ENCODE data around the gene HLA-DMB. TPM values are rescaled to one million over a fixed set of nuclear protein-coding genes. Genes with fewer than 3 reads are reported as not detected.

HLA-DMB gene
- total RNA-seq, 2 experiments from 2014 or later = 14.4 to 14.7 TPM

DNA sequence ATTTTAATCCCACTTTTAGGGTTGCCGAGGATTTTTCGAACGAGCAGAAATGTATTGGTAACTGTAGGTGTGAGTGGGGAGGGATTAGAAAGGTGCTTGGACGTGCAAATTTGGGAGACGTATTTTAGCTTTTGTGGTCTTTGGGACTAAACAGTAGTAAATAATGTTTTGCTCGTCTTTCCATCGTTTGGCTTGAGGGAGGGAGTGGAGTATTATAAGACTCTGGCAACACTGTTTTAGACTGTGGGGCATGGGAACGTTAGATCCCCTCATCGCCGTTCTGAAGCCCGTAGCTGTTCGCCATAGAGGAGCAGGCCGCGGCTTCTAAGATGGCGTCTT lies 30.4 kb upstream of the HLA-DMB start:
- H3K27me3 Mint-ChIP-seq (ENCODE audit: low read depth) = no peaks in the 10 kb centered on the region
- DNase-seq (no peak), ATAC-seq (no peak)
- CTCF ChIA-PET = interaction anchor here (0.9 to 15.9 kb wide), 17 partner anchors 9 to 132 kb away, joined by 4 to 442 read pairs (median 13); partner anchors contain the start of genes HLA-DMA, HLA-DMB, PSMB8 and PSMB9
- POLR2A ChIA-PET = interaction anchor here (0.6 to 10.6 kb wide), 40 partner anchors 9 to 1430 kb away, joined by 3 to 381 read pairs (median 7); partner anchors contain the start of genes B3GALT4, DDX39B, GPANK1 and HLA-DMA
- peak overlapping the region; percentile 96 for H3K4me3 Mint-ChIP-seq
- peaks cover 71% of the 10 kb centered on the region for H3K36me3 Mint-ChIP-seq (ENCODE audit: low read depth)
- no peaks in the 10 kb centered on the region for H3K9me3 Mint-ChIP-seq (ENCODE audit: insufficient read depth)
- H3K27ac Mint-ChIP-seq = peak overlapping the region; percentile 98
- H3K4me1 Mint-ChIP-seq (ENCODE audit: low read depth) = peaks cover 23% of the 10 kb centered on the region

DNA sequence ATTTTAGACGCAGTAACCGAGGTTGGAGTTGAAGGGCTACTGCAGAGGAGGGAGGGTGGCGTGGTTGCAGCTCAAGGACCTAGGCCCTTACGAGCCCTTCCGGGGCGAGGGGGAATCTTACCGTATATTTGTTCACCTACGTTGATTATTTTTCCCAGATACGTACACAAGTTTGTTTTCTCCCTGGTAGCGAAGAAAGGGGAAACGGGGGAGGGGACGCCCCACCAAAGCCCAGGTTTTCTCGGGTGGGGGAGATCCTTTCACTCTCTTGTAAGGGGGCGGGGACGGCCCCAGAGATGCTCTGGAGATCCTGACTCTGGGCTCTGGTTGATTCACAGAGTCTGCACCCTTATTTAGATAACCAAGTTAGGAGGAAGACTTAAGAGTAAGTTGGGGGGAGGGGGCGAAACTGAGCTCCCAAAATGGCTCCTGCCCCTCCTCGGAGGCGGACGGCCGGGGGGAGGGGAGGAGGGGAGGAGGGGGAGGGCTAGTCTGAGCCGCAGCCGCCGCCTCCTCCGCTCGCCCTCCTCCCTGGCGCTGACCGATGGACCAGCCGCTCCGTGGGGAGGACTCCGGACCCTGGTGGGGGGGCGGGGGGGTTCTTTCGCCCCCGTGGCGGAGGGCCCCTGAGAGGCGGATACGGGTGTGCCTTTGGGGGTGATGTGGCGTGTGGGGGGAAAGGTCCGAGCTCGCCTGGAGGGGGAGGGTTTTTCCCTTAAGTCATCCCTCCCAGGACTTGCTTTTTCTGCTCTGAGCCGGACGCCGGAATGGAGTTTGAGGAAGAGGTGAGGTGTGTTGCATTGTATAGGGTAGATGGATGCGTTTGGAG lies 29.8 kb upstream of the HLA-DMB start:
- no peaks in the 10 kb centered on the region for H3K9me3 Mint-ChIP-seq (ENCODE audit: insufficient read depth)
- ChIA-PET CTCF (interaction anchor here (1.1 to 15.9 kb wide), 15 partner anchors 10 to 132 kb away, joined by 4 to 442 read pairs (median 17); partner anchors contain the start of genes HLA-DMA, HLA-DMB, PSMB8 and PSMB9), POLR2A (interaction anchor here (0.6 to 10.6 kb wide), 24 partner anchors 13 to 1388 kb away, joined by 3 to 381 read pairs (median 11); partner anchors contain the start of genes B3GALT4, HLA-DMA, HLA-DMB and LTB)
- H3K27ac Mint-ChIP-seq = peak overlapping the region; percentile 98
- peak; percentile 2 for ATAC-seq
- peak overlapping the region; percentile 96 for H3K4me3 Mint-ChIP-seq
- peaks cover 23% of the 10 kb centered on the region for H3K4me1 Mint-ChIP-seq (ENCODE audit: low read depth)
- H3K36me3 Mint-ChIP-seq (ENCODE audit: low read depth) = peaks cover 65% of the 10 kb centered on the region
- peak; percentile 87 for DNase-seq
- no peaks in the 10 kb centered on the region for H3K27me3 Mint-ChIP-seq (ENCODE audit: low read depth)

DNA sequence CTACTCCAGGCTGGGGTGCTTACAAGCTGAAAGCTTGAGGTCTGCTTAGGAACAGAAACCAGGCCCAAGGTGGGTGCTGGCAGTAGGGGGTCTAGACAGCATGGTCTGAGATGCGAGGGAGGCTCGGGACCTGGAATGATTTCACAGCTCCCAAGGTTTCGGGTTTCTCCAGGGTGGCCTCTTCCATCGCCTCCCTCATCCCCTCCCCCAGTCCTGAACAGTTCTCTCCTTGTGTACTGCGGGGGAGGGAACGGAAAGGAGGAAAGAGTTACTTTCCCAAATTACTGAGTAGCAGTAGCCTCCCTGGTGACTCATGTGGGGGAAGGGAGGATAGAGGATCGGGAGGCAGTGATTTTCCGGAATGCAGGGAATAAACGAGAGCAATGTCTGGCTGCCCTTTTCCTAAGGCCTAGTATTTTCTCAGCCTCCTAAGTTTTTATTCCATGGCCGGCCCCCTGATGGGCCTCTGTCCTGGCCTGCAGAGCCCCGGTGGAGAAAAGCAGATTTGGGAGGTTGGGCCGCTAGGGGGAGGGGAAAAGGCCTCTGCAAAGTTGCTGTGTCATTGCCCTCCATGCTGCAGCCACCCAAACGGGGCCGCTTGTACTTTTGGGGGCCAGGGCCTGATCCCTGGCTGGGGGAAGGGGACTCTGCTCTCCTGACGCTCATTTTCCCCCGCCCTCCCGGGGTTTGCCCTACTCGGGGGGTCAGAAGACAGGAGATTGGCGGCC lies 29.0 kb upstream of the HLA-DMB start:
- peak overlapping the region; percentile 96 for H3K4me3 Mint-ChIP-seq
- no peak for ATAC-seq
- peaks cover 57% of the 10 kb centered on the region for H3K36me3 Mint-ChIP-seq (ENCODE audit: low read depth)
- H3K27ac Mint-ChIP-seq = peak overlapping the region; percentile 98
- ChIA-PET CTCF (interaction anchor here (0.7 to 15.9 kb wide), 8 partner anchors 15 to 131 kb away, joined by 3 to 442 read pairs (median 49); partner anchors contain the start of genes HLA-DMA, HLA-DMB and TAP2), POLR2A (interaction anchor here (0.6 to 10.6 kb wide), 11 partner anchors 14 to 128 kb away, joined by 3 to 381 read pairs (median 118); partner anchors contain the start of genes HLA-DMA, HLA-DMB, PSMB8 and PSMB9)
- H3K27me3 Mint-ChIP-seq (ENCODE audit: low read depth) = no peaks in the 10 kb centered on the region
- DNase-seq = peak; percentile 84
- H3K4me1 Mint-ChIP-seq (ENCODE audit: low read depth) = peaks cover 22% of the 10 kb centered on the region
- no peaks in the 10 kb centered on the region for H3K9me3 Mint-ChIP-seq (ENCODE audit: insufficient read depth)

DNA sequence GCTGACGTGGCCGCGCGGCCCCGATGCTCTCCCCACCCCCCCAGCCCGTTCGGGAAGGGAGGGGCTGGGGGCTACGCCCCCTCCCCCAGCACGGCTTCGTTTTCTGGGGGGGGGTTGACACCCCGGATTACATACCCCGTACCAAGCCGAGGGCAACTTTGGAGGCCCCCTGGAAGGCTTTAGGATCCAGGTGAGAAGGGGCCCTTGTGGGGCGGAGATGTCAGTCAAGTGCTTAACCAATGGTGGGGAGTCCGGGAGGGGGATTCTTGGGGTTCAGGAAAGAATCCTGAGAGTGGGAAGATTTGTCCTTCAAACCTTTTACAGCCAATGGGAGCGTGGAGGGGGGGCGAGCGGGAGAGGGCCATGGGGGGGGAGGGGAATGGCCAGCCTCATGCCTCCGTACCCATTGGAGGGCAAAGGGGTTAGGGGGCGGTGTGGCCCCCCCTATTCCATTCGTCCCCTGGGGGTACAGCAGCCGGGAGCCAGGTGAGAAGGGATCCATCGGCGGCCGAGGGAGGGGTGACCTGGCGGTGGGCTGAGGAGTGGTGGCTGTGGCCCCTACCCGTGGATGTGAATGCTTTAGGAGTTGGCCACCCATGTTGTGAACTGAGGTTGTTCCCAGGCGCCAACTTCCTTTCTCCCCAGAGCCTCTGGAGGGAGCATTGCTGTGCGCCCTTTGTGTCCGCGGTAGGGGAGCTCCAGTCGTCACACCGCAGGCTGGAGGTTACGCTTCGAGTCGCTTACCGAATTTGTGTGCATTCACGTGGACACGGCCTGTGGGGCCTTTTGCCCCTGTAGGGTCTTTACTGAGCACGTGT lies 28.2 kb upstream of the HLA-DMB start:
- no peak for ATAC-seq
- Mint-ChIP-seq H3K36me3 (ENCODE audit: low read depth) (peaks cover 49% of the 10 kb centered on the region), H3K4me3 (peak overlapping the region; percentile 96), H3K27me3 (ENCODE audit: low read depth) (no peaks in the 10 kb centered on the region), H3K27ac (peak overlapping the region; percentile 98), H3K4me1 (ENCODE audit: low read depth) (peaks cover 24% of the 10 kb centered on the region), H3K9me3 (ENCODE audit: insufficient read depth) (no peaks in the 10 kb centered on the region)
- peak; percentile 74 for DNase-seq
- ChIA-PET CTCF (interaction anchor here (0.7 to 15.9 kb wide), 14 partner anchors 14 to 839 kb away, joined by 3 to 442 read pairs (median 12); partner anchors contain the start of genes FKBPL, HLA-DMA, HLA-DMB and PSMB9), POLR2A (interaction anchor here (0.7 to 10.6 kb wide), 10 partner anchors 15 to 141 kb away, joined by 3 to 381 read pairs (median 128); partner anchors contain the start of genes HLA-DMA, HLA-DMB, PSMB8 and PSMB9)

DNA sequence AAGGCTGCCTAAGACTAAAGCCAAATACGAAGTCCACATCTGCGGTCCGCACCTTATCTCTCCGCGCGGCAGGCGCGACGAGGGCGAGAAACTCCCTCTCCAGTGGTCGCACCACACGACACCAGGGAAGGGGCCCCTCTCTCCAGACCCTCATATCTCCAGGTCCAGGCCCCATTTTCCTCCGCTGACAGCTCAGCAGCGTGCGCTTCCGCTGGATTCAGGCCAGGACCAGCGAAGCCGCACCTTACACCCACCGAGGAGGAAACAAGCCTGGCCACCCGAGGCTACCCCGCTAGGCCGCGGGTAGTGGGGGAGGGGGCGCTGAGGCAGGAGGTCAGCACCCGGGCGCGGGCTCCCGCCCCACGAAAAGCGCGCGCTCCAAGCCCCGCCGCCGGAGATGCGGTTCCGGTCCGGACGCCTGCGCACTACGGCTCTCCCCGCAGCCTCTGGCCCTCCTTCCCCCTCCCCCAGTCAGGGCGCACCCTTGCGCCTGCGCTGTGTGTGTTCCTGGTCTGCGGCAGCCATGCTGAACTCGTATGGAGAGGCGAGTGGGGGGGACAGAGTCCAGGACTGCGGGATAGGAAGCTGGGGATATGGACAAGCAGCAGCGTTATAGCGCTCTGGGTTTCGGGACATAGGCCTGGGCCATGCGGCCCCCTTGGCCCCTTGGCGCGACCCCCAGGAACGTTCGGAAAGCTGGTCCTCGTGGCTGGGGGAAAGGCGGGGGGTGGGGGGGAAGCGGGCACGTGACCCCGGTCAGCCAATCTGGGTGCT lies 27.5 kb upstream of the HLA-DMB start, which contains the start of gene BRD2:
Gene BRD2 (plus strand): TSS at position 502 of the 774 bp plus-strand sequence. CDS start 4,305 bp downstream, outside the sequence.
- CTCF ChIA-PET = interaction anchor here (0.8 to 15.9 kb wide), 17 partner anchors 10 to 838 kb away, joined by 3 to 442 read pairs (median 5); partner anchors contain the start of genes FKBPL, HLA-DMA, HLA-DMB and PSMB9
- Mint-ChIP-seq H3K4me1 (ENCODE audit: low read depth) (peaks cover 27% of the 10 kb centered on the region), H3K4me3 (peak within 1 kb of the TSS; percentile 96), H3K27me3 (ENCODE audit: low read depth) (no peaks in the 10 kb centered on the region), H3K9me3 (ENCODE audit: insufficient read depth) (no peaks in the 10 kb centered on the region), H3K36me3 (ENCODE audit: low read depth) (peaks cover 41% of the 10 kb centered on the region), H3K27ac (peak within 1 kb of the TSS; percentile 98)
- ATAC-seq (peak; percentile 47), DNase-seq (peak; percentile 98)
- POLR2A ChIA-PET = interaction anchor here (0.7 to 10.6 kb wide), 10 partner anchors 15 to 304 kb away, joined by 3 to 381 read pairs (median 128); partner anchors contain the start of genes HLA-DMA, HLA-DMB, PSMB8 and PSMB9

DNA sequence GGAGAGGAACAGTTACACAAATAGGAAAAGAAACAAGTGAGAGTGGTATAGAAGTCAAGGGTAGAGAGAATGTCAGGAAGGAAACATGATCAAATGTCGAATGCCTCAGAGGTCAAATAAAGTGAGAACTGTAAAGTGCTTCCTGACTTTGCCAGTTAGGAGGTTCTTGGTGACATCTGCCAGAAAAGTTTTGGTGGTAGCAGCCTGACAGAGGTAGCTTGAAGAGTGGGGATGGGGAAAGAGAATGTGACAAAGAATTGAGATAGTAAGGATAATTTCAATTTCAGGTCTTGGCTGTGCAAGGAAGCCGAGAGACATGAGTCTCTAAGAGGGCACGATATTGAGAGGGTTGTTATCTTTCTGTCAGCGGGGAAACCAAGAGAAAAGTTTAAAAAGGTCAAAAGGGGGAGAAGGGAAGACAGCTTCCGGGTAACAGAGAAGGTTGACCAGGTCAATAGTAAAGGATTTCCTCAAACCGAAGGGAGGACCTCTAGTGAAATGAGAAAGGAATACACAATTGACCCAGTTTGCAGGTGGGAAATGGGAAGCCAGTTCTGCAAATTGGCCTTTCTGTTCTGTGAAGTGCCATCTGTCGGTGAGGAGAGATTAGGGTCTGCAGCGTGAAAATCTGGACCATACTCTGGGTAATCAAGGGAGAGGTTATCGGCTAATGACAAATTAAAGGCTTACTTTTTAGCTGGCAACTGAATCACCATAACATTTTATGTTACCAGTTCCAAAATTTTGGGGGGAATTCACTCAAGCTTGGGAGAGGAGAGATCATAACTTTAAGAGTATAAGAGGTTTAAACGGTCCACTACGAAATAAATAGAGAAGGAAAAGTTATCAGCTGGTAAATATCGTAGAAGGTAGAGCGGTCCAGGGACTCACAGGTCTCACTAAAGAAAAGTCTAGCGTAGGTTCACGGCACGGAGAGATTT lies 26.6 kb upstream of the HLA-DMB start:
- H3K4me1 Mint-ChIP-seq (ENCODE audit: low read depth) = peaks cover 29% of the 10 kb centered on the region
- H3K27ac Mint-ChIP-seq = peak overlapping the region; percentile 98
- ATAC-seq (no peak), DNase-seq (peak; percentile 54)
- H3K9me3 Mint-ChIP-seq (ENCODE audit: insufficient read depth) = no peaks in the 10 kb centered on the region
- H3K4me3 Mint-ChIP-seq = peak overlapping the region; percentile 96
- CTCF ChIA-PET = interaction anchor here (0.7 to 15.9 kb wide), 20 partner anchors 9 to 837 kb away, joined by 3 to 442 read pairs (median 5); partner anchors contain the start of genes FKBPL, HLA-DMA, HLA-DMB and PSMB9
- H3K27me3 Mint-ChIP-seq (ENCODE audit: low read depth) = no peaks in the 10 kb centered on the region
- POLR2A ChIA-PET = interaction anchor here (1.2 to 10.6 kb wide), 8 partner anchors 14 to 305 kb away, joined by 3 to 381 read pairs (median 169); partner anchors contain the start of genes HLA-DMA, HLA-DMB, PSMB8 and RPS18
- peaks cover 33% of the 10 kb centered on the region for H3K36me3 Mint-ChIP-seq (ENCODE audit: low read depth)

DNA sequence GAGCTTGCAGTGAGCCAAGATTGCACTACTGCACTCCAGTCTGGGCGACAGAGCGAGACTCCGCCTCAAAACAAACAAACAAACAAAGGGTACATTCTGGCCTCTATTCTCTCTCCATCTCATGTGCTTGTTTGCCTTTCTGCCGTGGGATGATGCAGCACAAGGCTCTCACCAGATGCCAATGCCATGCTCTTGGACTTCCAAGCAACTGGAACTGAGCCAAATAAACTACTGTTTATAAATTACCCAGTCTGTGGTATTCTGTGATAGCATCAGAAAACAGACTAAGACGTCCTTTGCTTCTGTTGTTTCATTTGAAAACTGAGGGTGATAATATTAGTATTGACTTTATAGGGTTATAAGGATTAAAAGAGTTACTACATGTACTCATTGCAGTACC lies 23.9 kb upstream of the HLA-DMB start:
- peaks cover 37% of the 10 kb centered on the region for H3K4me1 Mint-ChIP-seq (ENCODE audit: low read depth)
- CTCF ChIA-PET = interaction anchor here (1.5 to 15.9 kb wide), 5 partner anchors 10 to 127 kb away, joined by 4 to 442 read pairs (median 57); partner anchors contain the start of genes HLA-DMA, HLA-DMB and TAP2
- H3K27ac Mint-ChIP-seq = no peak overlapping the region

DNA sequence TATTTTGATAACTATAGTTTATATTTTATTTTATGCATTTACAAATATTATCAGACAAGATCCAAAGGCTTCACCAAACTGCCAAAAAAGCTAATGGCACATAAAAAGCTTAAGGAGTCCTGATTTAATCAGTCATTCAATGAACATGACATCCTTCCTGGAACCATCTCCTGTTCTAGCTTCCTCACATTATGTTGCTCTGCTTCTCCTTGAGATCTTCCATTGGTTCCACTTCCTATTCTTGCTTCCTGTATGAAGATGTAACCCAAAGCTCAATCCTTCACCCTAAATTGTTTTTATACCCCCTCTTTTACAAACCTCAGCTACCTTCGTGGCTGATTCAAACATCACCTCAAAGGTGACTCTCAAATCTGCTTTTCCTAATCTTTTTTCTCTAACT lies 23.0 kb upstream of the HLA-DMB start:
- Mint-ChIP-seq H3K9me3 (ENCODE audit: insufficient read depth) (no peaks in the 10 kb centered on the region), H3K4me3 (no peak overlapping the region), H3K27me3 (ENCODE audit: low read depth) (no peaks in the 10 kb centered on the region), H3K36me3 (ENCODE audit: low read depth) (peaks cover 2% of the 10 kb centered on the region), H3K27ac (no peak overlapping the region), H3K4me1 (ENCODE audit: low read depth) (peaks cover 37% of the 10 kb centered on the region)
- no peak for DNase-seq
- no peak for ATAC-seq
- CTCF ChIA-PET = interaction anchor here (1.3 to 15.9 kb wide), 6 partner anchors 9 to 126 kb away, joined by 4 to 442 read pairs (median 9); partner anchors contain the start of genes HLA-DMA and TAP2
- POLR2A ChIA-PET = interaction anchor here (1.1 to 4.5 kb wide), 3 partner anchors 9 to 119 kb away, joined by 3 to 49 read pairs (median 5); no protein-coding TSS in a partner anchor

More for the DNA sequence above, 23.9 kb upstream of the HLA-DMB start:
- no peaks in the 10 kb centered on the region for H3K9me3 Mint-ChIP-seq (ENCODE audit: insufficient read depth)
- POLR2A ChIA-PET = interaction anchor here (1.4 to 10.6 kb wide), 3 partner anchors 8 to 120 kb away, joined by 5 to 307 read pairs (median 49); partner anchors contain the start of gene HLA-DMA
- H3K4me3 Mint-ChIP-seq = no peak overlapping the region
- no peaks in the 10 kb centered on the region for H3K27me3 Mint-ChIP-seq (ENCODE audit: low read depth)
- peaks cover 9% of the 10 kb centered on the region for H3K36me3 Mint-ChIP-seq (ENCODE audit: low read depth)
- no peak for ATAC-seq
- no peak for DNase-seq

All from activated CD8-positive, alpha-beta T cell treated with anti-CD3 and anti-CD28 coated beads, Interleukin-2, amount 10 ng/mL, durations not matched to agents 7 days and 5 days (primary cell).